Stimulated activated naive CD8-positive, alpha-beta T cell treated with anti-CD3 and anti-CD28 coated beads, Interleukin-15, amount 100 ng/mL, for 72 hours (primary cell): ENCODE measurements around the gene EFL1.
"Not testable (repeated sequence)": the region's sequence is repeated elsewhere in the genome, so short reads cannot be mapped to it uniquely, and the experiment has no call there.

Source experiments
- ATAC-seq: fragments of 150-1000 bp; cut with Tn5 transposase; 2 replicates; pipeline ENCODE4 v1.10.0; 2021; ENCODE audit warnings: mild to moderate bottlenecking, moderate library complexity
- DNase-seq, 2 donors: peaks; one replicate each; pipeline ENCODE4 v3.0.0; 2021 to 2022
- H3K27ac Mint-ChIP-seq, 2 donors: one replicate each; pipeline ENCODE4 v1.8.0; 2022; ENCODE audit warnings: mild to moderate bottlenecking in 2 of 2, mixed read lengths in 2 of 2, moderate library complexity in 2 of 2
- H3K27me3 Mint-ChIP-seq: one replicate; pipeline ENCODE4 v1.8.0; 2022; ENCODE audit warnings: mixed read lengths
- H3K4me1 Mint-ChIP-seq: one replicate; pipeline ENCODE4 v1.8.0; 2022; ENCODE audit warnings: mild to moderate bottlenecking, mixed read lengths
- H3K4me3 Mint-ChIP-seq, 2 donors: one replicate each; pipeline ENCODE4 v1.8.0; 2022; ENCODE audit warnings: mild to moderate bottlenecking in 2 of 2, mixed read lengths in 2 of 2, moderate library complexity in 1 of 2
- H3K9me3 Mint-ChIP-seq, 2 donors: one replicate each; pipeline ENCODE4 v1.8.0; 2022; ENCODE audit warnings: mixed read lengths in 2 of 2

EFL1 gene

GRCh38 chr15:82241836-82242499 is 20.6 kb downstream of the EFL1 start:
- ATAC-seq, H3K4me3 Mint-ChIP-seq, H3K4me1 Mint-ChIP-seq, H3K27me3 Mint-ChIP-seq, H3K27ac Mint-ChIP-seq, H3K9me3 Mint-ChIP-seq, DNase-seq: not testable (repeated sequence)

GRCh38 chr15:82239685-82240391 is 22.7 kb downstream of the EFL1 start:
- ATAC-seq (no peak), DNase-seq (no peak)
- Mint-ChIP-seq H3K4me1 (no peaks in the 10 kb centered on the region), H3K27ac (no peak overlapping the region), H3K9me3 (no peaks in the 10 kb centered on the region), H3K27me3 (no peaks in the 10 kb centered on the region), H3K4me3 (no peak overlapping the region)

- not testable (repeated sequence) for ATAC-seq
These were observed 24.5 kb downstream of the EFL1 start for GRCh38 chr15:82237944-82238534.

GRCh38 chr15:82231842-82232241 is 30.7 kb downstream of the EFL1 start:
- Mint-ChIP-seq H3K4me1 (peaks cover 6% of the 10 kb centered on the region), H3K4me3 (no peak overlapping the region), H3K27me3 (no peaks in the 10 kb centered on the region), H3K27ac (no peak overlapping the region), H3K9me3 (no peaks in the 10 kb centered on the region)
- DNase-seq (no peak), ATAC-seq (no peak)

More at GRCh38 chr15:82237944-82238534, 24.5 kb downstream of the EFL1 start:
- H3K4me1 Mint-ChIP-seq, H3K27ac Mint-ChIP-seq, H3K9me3 Mint-ChIP-seq, H3K4me3 Mint-ChIP-seq, DNase-seq, H3K27me3 Mint-ChIP-seq: not testable (repeated sequence)

GRCh38 chr15:82231233-82231632 is 31.3 kb downstream of the EFL1 start:
- DNase-seq (no peak), ATAC-seq (no peak)
- H3K4me1 Mint-ChIP-seq = peaks cover 6% of the 10 kb centered on the region
- no peaks in the 10 kb centered on the region for H3K27me3 Mint-ChIP-seq
- no peak overlapping the region for H3K4me3 Mint-ChIP-seq
- H3K27ac Mint-ChIP-seq = no peak overlapping the region
- no peaks in the 10 kb centered on the region for H3K9me3 Mint-ChIP-seq

GRCh38 chr15:82228750-82229149 is 33.8 kb downstream of the EFL1 start:
- Mint-ChIP-seq H3K4me3 (no peak overlapping the region), H3K27me3 (no peaks in the 10 kb centered on the region), H3K4me1 (peaks cover 6% of the 10 kb centered on the region), H3K27ac (no peak overlapping the region), H3K9me3 (no peaks in the 10 kb centered on the region)
- DNase-seq (no peak), ATAC-seq (no peak)

GRCh38 chr15:82221535-82221934 is 41.0 kb downstream of the EFL1 start:
- H3K27ac Mint-ChIP-seq, H3K27me3 Mint-ChIP-seq, H3K4me1 Mint-ChIP-seq, ATAC-seq, H3K4me3 Mint-ChIP-seq, H3K9me3 Mint-ChIP-seq: not testable (repeated sequence)
- DNase-seq = peak; percentile 11 to 15

- not testable (repeated sequence) for DNase-seq, H3K27me3 Mint-ChIP-seq, ATAC-seq, H3K9me3 Mint-ChIP-seq, H3K4me3 Mint-ChIP-seq, H3K27ac Mint-ChIP-seq, H3K4me1 Mint-ChIP-seq
These were observed 46.4 kb downstream of the EFL1 start for GRCh38 chr15:82216092-82216491.

- not testable (repeated sequence) for DNase-seq, H3K27me3 Mint-ChIP-seq, H3K4me3 Mint-ChIP-seq, H3K27ac Mint-ChIP-seq, ATAC-seq, H3K9me3 Mint-ChIP-seq, H3K4me1 Mint-ChIP-seq
These were observed 50.3 kb downstream of the EFL1 start for GRCh38 chr15:82212201-82212600.

GRCh38 chr15:82210066-82210597 is 52.4 kb downstream of the EFL1 start:
- not testable (repeated sequence) for H3K4me3 Mint-ChIP-seq, DNase-seq, ATAC-seq, H3K4me1 Mint-ChIP-seq, H3K9me3 Mint-ChIP-seq, H3K27ac Mint-ChIP-seq, H3K27me3 Mint-ChIP-seq

GRCh38 chr15:82204575-82204974 is 58.0 kb downstream of the EFL1 start:
- H3K9me3 Mint-ChIP-seq, H3K27me3 Mint-ChIP-seq, ATAC-seq, DNase-seq, H3K4me3 Mint-ChIP-seq: not testable (repeated sequence)
- Mint-ChIP-seq H3K27ac (peak overlapping the region in 1 of 2 donors; percentile 54), H3K4me1 (peaks cover 17% of the 10 kb centered on the region)

- Mint-ChIP-seq H3K9me3 (no peaks in the 10 kb centered on the region), H3K27ac (no peak overlapping the region), H3K4me3 (no peak overlapping the region), H3K4me1 (peaks cover 7% of the 10 kb centered on the region), H3K27me3 (no peaks in the 10 kb centered on the region)
- DNase-seq (peak; percentile 51 to 55), ATAC-seq (peak; percentile 93)
These were observed 64.6 kb downstream of the EFL1 start for GRCh38 chr15:82197733-82198594.

- H3K4me1 Mint-ChIP-seq = peaks cover 12% of the 10 kb centered on the region
- ATAC-seq (no peak), DNase-seq (no peak)
- H3K27me3 Mint-ChIP-seq = no peaks in the 10 kb centered on the region
- H3K4me3 Mint-ChIP-seq = no peak overlapping the region
- no peaks in the 10 kb centered on the region for H3K9me3 Mint-ChIP-seq
- H3K27ac Mint-ChIP-seq = no peak overlapping the region
These were observed 66.2 kb downstream of the EFL1 start for GRCh38 chr15:82196353-82196752.

- H3K27me3 Mint-ChIP-seq, ATAC-seq, DNase-seq, H3K9me3 Mint-ChIP-seq, H3K4me3 Mint-ChIP-seq, H3K27ac Mint-ChIP-seq: not testable (repeated sequence)
- peaks cover 12% of the 10 kb centered on the region for H3K4me1 Mint-ChIP-seq
These were observed 66.7 kb downstream of the EFL1 start for GRCh38 chr15:82195818-82196217.

GRCh38 chr15:82194488-82194887 is 68.0 kb downstream of the EFL1 start:
- not testable (repeated sequence) for DNase-seq, ATAC-seq, H3K4me3 Mint-ChIP-seq, H3K27ac Mint-ChIP-seq, H3K27me3 Mint-ChIP-seq, H3K9me3 Mint-ChIP-seq
- H3K4me1 Mint-ChIP-seq = peaks cover 12% of the 10 kb centered on the region
